NCI-H2081 treated with DMSO at 0.1 percent for 48 hours (cell line): ENCODE data around the gene MTX2.
A peak's percentile ranks its signal among the peaks of the same experiment; 100 is the strongest.

Experiments
- DNase-seq: peaks from one replicate; lab custom pipeline; 2025; lab: John Stamatoyannopoulos, UW

MTX2 gene

GRCh38 chr2:176269319-176270099 lies at the start of gene MTX2:
MTX2 (plus strand) TSS chr2:176269442; CDS start chr2:176269630, 188 bp downstream.
- peak; percentile 51 for DNase-seq

- no peak for DNase-seq
These were observed 41.4 kb upstream of the MTX2 start for GRCh38 chr2:176227874-176228273.

GRCh38 chr2:176234156-176234555 lies 35.1 kb upstream of the MTX2 start:
- DNase-seq, result no peak

GRCh38 chr2:176234940-176235339 lies 34.3 kb upstream of the MTX2 start:
- no peak for DNase-seq

GRCh38 chr2:176237456-176237855 lies 31.8 kb upstream of the MTX2 start:
- no peak for DNase-seq

- no peak for DNase-seq
These were observed 30.2 kb upstream of the MTX2 start for GRCh38 chr2:176239031-176239430.

- no peak for DNase-seq
These were observed 28.9 kb upstream of the MTX2 start for GRCh38 chr2:176240301-176240700.

GRCh38 chr2:176242276-176242675 lies 27.0 kb upstream of the MTX2 start:
- no peak for DNase-seq

GRCh38 chr2:176246331-176246730 lies 22.9 kb upstream of the MTX2 start:
- DNase-seq, result no peak

- DNase-seq, result no peak
These were observed 21.4 kb upstream of the MTX2 start for GRCh38 chr2:176247859-176248258.

- DNase-seq, result no peak
These were observed 17.3 kb upstream of the MTX2 start for GRCh38 chr2:176251928-176252327.

GRCh38 chr2:176260689-176261088 lies 8.6 kb upstream of the MTX2 start:
- no peak for DNase-seq

- DNase-seq, result no peak
These were observed 8.1 kb upstream of the MTX2 start for GRCh38 chr2:176261136-176261535.

GRCh38 chr2:176268976-176269318 lies 295 bp upstream of the MTX2 start:
- DNase-seq, result no peak

GRCh38 chr2:176270100-176270750 lies 983 bp downstream of the MTX2 start:
- no peak for DNase-seq

- no peak for DNase-seq
These were observed 3.7 kb downstream of the MTX2 start for GRCh38 chr2:176272870-176273459.

- no peak for DNase-seq
These were observed 9.7 kb downstream of the MTX2 start for GRCh38 chr2:176278927-176279326.

GRCh38 chr2:176280156-176280555 lies 10.9 kb downstream of the MTX2 start:
- DNase-seq, result no peak

- DNase-seq, result no peak
These were observed 11.8 kb downstream of the MTX2 start for GRCh38 chr2:176280867-176281658.

- peak; percentile 89 for DNase-seq
These were observed 14.2 kb downstream of the MTX2 start for GRCh38 chr2:176283291-176284068.

GRCh38 chr2:176284461-176285049 lies 15.3 kb downstream of the MTX2 start:
- no peak for DNase-seq
